Measurements from ENCODE around the gene HBEGF.

Gene HBEGF

GRCh38 chr5:140292212-140293036 is 54.0 kb downstream of the HBEGF start:
- no peaks in the 10 kb centered on the region for H3K36me3 ChIP-seq (ENCODE audit: control insufficient read depth in 2 of 2, insufficient read depth in 2 of 2, low read length in 2 of 2)
- peaks cover 8% of the 10 kb centered on the region for H3K4me1 ChIP-seq (ENCODE audit: control insufficient read depth, insufficient read depth, low read length)
- H3K27ac ChIP-seq (ENCODE audit: low read length): no peak overlapping the region
- H3K9ac ChIP-seq (ENCODE audit: low read length in 2 of 2): no peak overlapping the region
- no peaks in the 10 kb centered on the region for H3K9me3 ChIP-seq (ENCODE audit: control insufficient read depth in 2 of 2, low read length in 2 of 2)
- H3K4me3 ChIP-seq (ENCODE audit: low read length in 2 of 2): no peak overlapping the region
- H3K27me3 ChIP-seq (ENCODE audit: control insufficient read depth in 1 of 2, insufficient read depth in 2 of 2, low read length in 2 of 2): no peaks in the 10 kb centered on the region

- no peaks in the 10 kb centered on the region for H3K36me3 ChIP-seq (ENCODE audit: control insufficient read depth in 2 of 2, insufficient read depth in 2 of 2, low read length in 2 of 2)
- no peak overlapping the region for H3K27ac ChIP-seq (ENCODE audit: low read length)
- no peak overlapping the region for H3K9ac ChIP-seq (ENCODE audit: low read length in 2 of 2)
- no peaks in the 10 kb centered on the region for H3K9me3 ChIP-seq (ENCODE audit: control insufficient read depth in 2 of 2, low read length in 2 of 2)
- peaks cover 5% of the 10 kb centered on the region for H3K4me1 ChIP-seq (ENCODE audit: control insufficient read depth, insufficient read depth, low read length)
- H3K27me3 ChIP-seq (ENCODE audit: control insufficient read depth in 1 of 2, insufficient read depth in 2 of 2, low read length in 2 of 2): no peaks in the 10 kb centered on the region
- H3K4me3 ChIP-seq (ENCODE audit: low read length in 2 of 2): no peak overlapping the region
Observed at GRCh38 chr5:140287801-140288521, 58.4 kb downstream of the HBEGF start.

- Histone ChIP-seq H3K27me3 (ENCODE audit: control insufficient read depth in 1 of 2, insufficient read depth in 2 of 2, low read length in 2 of 2) (no peaks in the 10 kb centered on the region), H3K4me3 (ENCODE audit: low read length in 2 of 2) (no peak overlapping the region), H3K9ac (ENCODE audit: low read length in 2 of 2) (no peak overlapping the region), H3K27ac (ENCODE audit: low read length) (no peak overlapping the region), H3K9me3 (ENCODE audit: control insufficient read depth in 2 of 2, low read length in 2 of 2) (no peaks in the 10 kb centered on the region), H3K36me3 (ENCODE audit: control insufficient read depth in 2 of 2, insufficient read depth in 2 of 2, low read length in 2 of 2) (no peaks in the 10 kb centered on the region), H3K4me1 (ENCODE audit: control insufficient read depth, insufficient read depth, low read length) (peaks cover 3% of the 10 kb centered on the region)
Observed at GRCh38 chr5:140286424-140286823, 60.0 kb downstream of the HBEGF start.

GRCh38 chr5:140284013-140284412 is 62.4 kb downstream of the HBEGF start:
- Histone ChIP-seq H3K27me3 (ENCODE audit: control insufficient read depth in 1 of 2, insufficient read depth in 2 of 2, low read length in 2 of 2) (no peaks in the 10 kb centered on the region), H3K9me3 (ENCODE audit: control insufficient read depth in 2 of 2, low read length in 2 of 2) (no peaks in the 10 kb centered on the region), H3K27ac (ENCODE audit: low read length) (no peak overlapping the region), H3K4me1 (ENCODE audit: control insufficient read depth, insufficient read depth, low read length) (no peaks in the 10 kb centered on the region), H3K36me3 (ENCODE audit: control insufficient read depth in 2 of 2, insufficient read depth in 2 of 2, low read length in 2 of 2) (no peaks in the 10 kb centered on the region), H3K9ac (ENCODE audit: low read length in 2 of 2) (no peak overlapping the region), H3K4me3 (ENCODE audit: low read length in 2 of 2) (no peak overlapping the region)
